Hepatocyte (in vitro differentiated cells): ENCODE results near the gene KAT2A.

ENCODE experiments used
- EZH2 ChIP-seq: fragments of 200-600 bp; sonication (generic); IDR thresholded peaks from 2 replicates; pipeline ENCODE4 v1.6.1; 2016; ENCODE audit warnings: antibody characterized with exemption, mild to moderate bottlenecking, borderline replicate concordance
- EZH2phosphoT487 ChIP-seq: fragments of 200-600 bp; sonication (generic); IDR thresholded peaks from one replicate; pipeline ENCODE4 v1.6.1; 2018; ENCODE audit warnings: antibody characterized with exemption, mild to moderate bottlenecking, low read depth, moderate library complexity; ENCODE audit not compliant: unreplicated experiment, severe bottlenecking
- TF ChIP-seq, protein P1 (sequence below): fragments of 200-600 bp; sonication (generic); IDR thresholded peaks from 2 replicates; pipeline ENCODE4 v1.5.1; 2016; ENCODE audit warnings: antibody characterized with exemption, mild to moderate bottlenecking; ENCODE audit not compliant: poor library complexity

DNA sequence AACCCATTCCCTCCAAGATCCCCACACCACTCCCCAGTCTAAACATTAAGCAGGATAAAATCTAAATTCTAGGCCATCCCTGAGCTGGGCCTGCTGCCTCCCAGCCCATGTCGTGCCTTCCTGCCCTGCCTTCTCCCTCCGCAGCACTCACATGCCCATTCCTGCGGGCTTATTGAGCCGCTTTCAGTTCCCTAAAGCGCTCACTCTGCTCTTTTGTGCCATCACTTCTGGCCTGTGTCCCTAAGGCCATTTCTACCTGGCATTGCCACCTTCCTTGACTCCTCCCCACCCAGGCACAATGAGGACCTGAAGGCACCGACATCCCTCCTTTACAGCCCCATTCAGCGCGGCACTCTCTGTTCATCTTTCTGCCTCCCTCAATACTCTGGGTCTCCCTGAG is 46.6 kb upstream of the KAT2A start:
- TF ChIP-seq, protein P1, sequence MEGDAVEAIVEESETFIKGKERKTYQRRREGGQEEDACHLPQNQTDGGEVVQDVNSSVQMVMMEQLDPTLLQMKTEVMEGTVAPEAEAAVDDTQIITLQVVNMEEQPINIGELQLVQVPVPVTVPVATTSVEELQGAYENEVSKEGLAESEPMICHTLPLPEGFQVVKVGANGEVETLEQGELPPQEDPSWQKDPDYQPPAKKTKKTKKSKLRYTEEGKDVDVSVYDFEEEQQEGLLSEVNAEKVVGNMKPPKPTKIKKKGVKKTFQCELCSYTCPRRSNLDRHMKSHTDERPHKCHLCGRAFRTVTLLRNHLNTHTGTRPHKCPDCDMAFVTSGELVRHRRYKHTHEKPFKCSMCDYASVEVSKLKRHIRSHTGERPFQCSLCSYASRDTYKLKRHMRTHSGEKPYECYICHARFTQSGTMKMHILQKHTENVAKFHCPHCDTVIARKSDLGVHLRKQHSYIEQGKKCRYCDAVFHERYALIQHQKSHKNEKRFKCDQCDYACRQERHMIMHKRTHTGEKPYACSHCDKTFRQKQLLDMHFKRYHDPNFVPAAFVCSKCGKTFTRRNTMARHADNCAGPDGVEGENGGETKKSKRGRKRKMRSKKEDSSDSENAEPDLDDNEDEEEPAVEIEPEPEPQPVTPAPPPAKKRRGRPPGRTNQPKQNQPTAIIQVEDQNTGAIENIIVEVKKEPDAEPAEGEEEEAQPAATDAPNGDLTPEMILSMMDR, result no peak
- no peak for TF ChIP-seq EZH2
- TF ChIP-seq EZH2phosphoT487, result no peak
